Hippocampal formation (tissue), 2 donors: ENCODE data around the gene TBC1D4.
"Not testable (repeated sequence)": the region's sequence is repeated elsewhere in the genome, so short reads cannot be mapped to it uniquely, and the experiment has no call there.

Experiments used
- DNase-seq, 2 donors: peaks; one replicate each; lab custom pipeline; 2025; lab: John Stamatoyannopoulos, UW

TBC1D4 gene

GRCh38 chr13:75446874-75447273, 35.1 kb downstream of the TBC1D4 start:
- no peak for DNase-seq

GRCh38 chr13:75445717-75446499, 36.1 kb downstream of the TBC1D4 start:
- no peak for DNase-seq

GRCh38 chr13:75444016-75444415, 38.0 kb downstream of the TBC1D4 start:
- no peak for DNase-seq

- no peak for DNase-seq
Measured at GRCh38 chr13:75443356-75443958, 38.5 kb downstream of the TBC1D4 start.

GRCh38 chr13:75442736-75443234, 39.2 kb downstream of the TBC1D4 start:
- DNase-seq, result no peak

GRCh38 chr13:75440100-75440499, 41.9 kb downstream of the TBC1D4 start:
- DNase-seq, result no peak

- peak in 1 of 2 donors; percentile 22 for DNase-seq
Measured at GRCh38 chr13:75437582-75438318, 44.2 kb downstream of the TBC1D4 start.

- DNase-seq, result not testable (repeated sequence)
Measured at GRCh38 chr13:75434126-75434525, 47.8 kb downstream of the TBC1D4 start.

- no peak for DNase-seq
Measured at GRCh38 chr13:75432811-75433244, 49.1 kb downstream of the TBC1D4 start.

GRCh38 chr13:75432045-75432444, 49.9 kb downstream of the TBC1D4 start:
- DNase-seq, result no peak

GRCh38 chr13:75430436-75431209, 51.3 kb downstream of the TBC1D4 start:
- no peak for DNase-seq

- no peak for DNase-seq
Measured at GRCh38 chr13:75426421-75426820, 55.5 kb downstream of the TBC1D4 start.

- no peak for DNase-seq
Measured at GRCh38 chr13:75425216-75426009, 56.6 kb downstream of the TBC1D4 start.

GRCh38 chr13:75423946-75424345, 58.0 kb downstream of the TBC1D4 start:
- DNase-seq, result no peak

GRCh38 chr13:75422028-75422427, 59.9 kb downstream of the TBC1D4 start:
- DNase-seq, result no peak

GRCh38 chr13:75421133-75421532, 60.8 kb downstream of the TBC1D4 start:
- DNase-seq, result no peak

GRCh38 chr13:75419656-75420055, 62.3 kb downstream of the TBC1D4 start:
- DNase-seq, result no peak

- DNase-seq, result no peak
Measured at GRCh38 chr13:75418997-75419396, 63.0 kb downstream of the TBC1D4 start.

GRCh38 chr13:75418186-75418843, 63.7 kb downstream of the TBC1D4 start:
- no peak for DNase-seq

- no peak for DNase-seq
Measured at GRCh38 chr13:75417656-75418055, 64.3 kb downstream of the TBC1D4 start.

- DNase-seq, result no peak
Measured at GRCh38 chr13:75417012-75417384, 65.0 kb downstream of the TBC1D4 start.
